Activated CD8-positive, alpha-beta memory T cell treated with anti-CD3 and anti-CD28 coated beads for 36 hours (primary cell): ENCODE data around the gene FNIP1. TPM values are rescaled to one million over a fixed set of nuclear protein-coding genes. Genes with fewer than 3 reads are reported as not detected.
"Not testable (repeated sequence)": the region's sequence is repeated elsewhere in the genome, so short reads cannot be mapped to it uniquely, and the experiment has no call there.

ENCODE experiments used
- CTCF ChIA-PET: fragments of 350-600 bp; sonication (Branson Sonifier 250); formaldehyde crosslinking; loops from one replicate; lab custom pipeline; 2021; ENCODE audit warnings: antibody characterized with exemption; lab: Charles Lee
- POLR2A ChIA-PET: fragments of 350-600 bp; sonication (Branson Sonifier 250); formaldehyde crosslinking; loops from one replicate; lab custom pipeline; 2021; ENCODE audit warnings: antibody characterized with exemption; lab: Charles Lee
- total RNA-seq, 2 experiments: library from RNA; stranded (reverse); gene quantifications; one replicate each; pipeline ENCODE4 v1.2.3, GENCODE V29; 2021

FNIP1 gene
- total RNA-seq, 2 experiments from 2014 or later, result 15.0 TPM

GRCh38 chr5:131593921-131594320 is 202.9 kb downstream of the FNIP1 start:
- CTCF ChIA-PET, result interaction anchor here (1.0 to 1.1 kb wide), 2 partner anchors 413 to 469 kb away, joined by 3 to 5 read pairs; no protein-coding TSS in a partner anchor
- POLR2A ChIA-PET, result no interaction called here

- CTCF ChIA-PET, result interaction anchor here (1.0 to 1.1 kb wide), 2 partner anchors 414 to 469 kb away, joined by 3 to 5 read pairs; no protein-coding TSS in a partner anchor
- POLR2A ChIA-PET, result not testable (repeated sequence)
These were observed 203.4 kb downstream of the FNIP1 start for GRCh38 chr5:131593436-131593835.

Other genes starting within 250 kb of the FNIP1 start
- gene RAPGEF6, start 161.8 kb downstream of the FNIP1 start, total RNA-seq, result 10 to 100 TPM; 23.2 to 24.4 TPM
- gene MEIKIN, start 148.6 kb upstream of the FNIP1 start, total RNA-seq, result not detected
- gene ACSL6, start 214.6 kb upstream of the FNIP1 start, total RNA-seq, result 10 to 100 TPM; 20.9 to 23.4 TPM